OCI-LY7 (cell line): ENCODE results near the gene TRPC1. TPM values are rescaled to one million over a fixed set of nuclear protein-coding genes. Genes with fewer than 3 reads are reported as not detected.

ENCODE experiments used
- BruUV-seq: library from RNA; stranded (reverse); fragments of 400-500 nt; replicated peaks from 2 replicates; lab custom pipeline; 2021; lab: Mats Ljungman, UMichigan
- CTCF ChIA-PET: fragments of 300-600 bp; sonication (Branson Sonifier 250); formaldehyde crosslinking; loops from one replicate; lab custom pipeline; 2022; ENCODE audit warnings: antibody characterized with exemption; ENCODE audit not compliant: unreplicated experiment; lab: Charles Lee
- POLR2A ChIA-PET: fragments of 300-600 bp; sonication (Branson Sonifier 250); formaldehyde crosslinking; loops from one replicate; lab custom pipeline; 2022; ENCODE audit warnings: antibody characterized with exemption; lab: Charles Lee
- DNase-seq: peaks from one replicate; pipeline ENCODE4 v3.0.0-alpha.2; 2015; ENCODE audit warnings: low spot score
- H2AFZ ChIP-seq: fragments of 200-600 bp; sonication (generic), shearing (Covaris generic); 2 replicates; pipeline ENCODE4 v1.6.1; 2014; ENCODE audit warnings: mild to moderate bottlenecking, antibody characterized with exemption, low read length, moderate library complexity
- H3K27ac ChIP-seq: fragments of 200-600 bp; sonication (generic); 2 replicates; pipeline ENCODE4 v1.5.1; 2014; ENCODE audit warnings: mixed run types, low read depth, mild to moderate bottlenecking, moderate library complexity, low read length, inconsistent platforms; ENCODE audit not compliant: poor library complexity, severe bottlenecking
- H3K36me3 ChIP-seq: fragments of 200-600 bp; sonication (generic); 2 replicates; pipeline ENCODE4 v1.6.1; 2014; ENCODE audit warnings: mild to moderate bottlenecking, antibody characterized with exemption, low read length, moderate library complexity, mixed read lengths; ENCODE audit not compliant: insufficient read depth
- H3K4me1 ChIP-seq: fragments of 200-600 bp; sonication (generic); 2 replicates; pipeline ENCODE4 v1.5.1; 2014; ENCODE audit warnings: mild to moderate bottlenecking, low read length; ENCODE audit not compliant: insufficient read depth, poor library complexity, severe bottlenecking
- H3K4me2 ChIP-seq: fragments of 200-600 bp; sonication (generic); 2 replicates; pipeline ENCODE4 v1.6.1; 2014; ENCODE audit warnings: mild to moderate bottlenecking, low read length
- H3K4me3 ChIP-seq: fragments of 200-600 bp; sonication (generic); 2 replicates; pipeline ENCODE4 v1.5.1; 2014; ENCODE audit warnings: mild to moderate bottlenecking, low read depth, low read length; ENCODE audit not compliant: poor library complexity, severe bottlenecking
- H3K79me2 ChIP-seq: fragments of 200-600 bp; sonication (generic); 2 replicates; pipeline ENCODE4 v1.6.1; 2016; ENCODE audit warnings: low read depth, mild to moderate bottlenecking, low read length, moderate library complexity, mixed read lengths; ENCODE audit not compliant: insufficient read depth
- H3K9me2 ChIP-seq: fragments of 200-600 bp; sonication (generic); 2 replicates; pipeline ENCODE4 v1.6.1; 2016; ENCODE audit warnings: mild to moderate bottlenecking, low read length, mixed read lengths; ENCODE audit not compliant: insufficient read depth
- H3K9me3 ChIP-seq: fragments of 200-600 bp; sonication (generic); 2 replicates; pipeline ENCODE4 v1.6.1; 2014; ENCODE audit warnings: mild to moderate bottlenecking, mixed run types, low read length, mixed read lengths
- H4K20me1 ChIP-seq: fragments of 200-600 bp; sonication (generic); 2 replicates; pipeline ENCODE4 v1.6.1; 2014; ENCODE audit warnings: mild to moderate bottlenecking, antibody characterized with exemption, low read length, moderate library complexity, mixed read lengths; ENCODE audit not compliant: insufficient read depth
- EZH2phosphoT487 ChIP-seq: fragments of 200-600 bp; sonication (generic); IDR thresholded peaks from 2 replicates; pipeline ENCODE4 v1.6.1; 2018; ENCODE audit warnings: low read depth, borderline replicate concordance, mild to moderate bottlenecking, mixed run types, antibody characterized with exemption, low read length, moderate library complexity, mixed read lengths
- intact Hi-C: fragments of 100-400 bp; cut with micrococcal nuclease; formaldehyde crosslinking; loops from one replicate; pipeline ENCODE4 v1.10.0; 2022; ENCODE audit not compliant: unreplicated experiment
- total RNA-seq, 2 experiments: library from RNA; depleted of rRNA in 1 of 2; stranded (reverse); fragments of >200 nt in 1 of 2; shearing (Covaris generic) in 1 of 2; gene quantifications; 2 replicates each; pipeline ENCODE4 v1.2.3, GENCODE V29; 2014 to 2022
- TF ChIP-seq, protein P1 (sequence below): fragments of 200-600 bp; sonication (generic); conservative IDR thresholded peaks from 2 replicates; pipeline ENCODE4 v1.5.1; 2014; ENCODE audit warnings: mild to moderate bottlenecking, antibody characterized with exemption, low read length, moderate library complexity, mixed read lengths

TRPC1 gene
- total RNA-seq, 2 experiments from 2014 or later = 0.60 to 0.74 TPM

DNA sequence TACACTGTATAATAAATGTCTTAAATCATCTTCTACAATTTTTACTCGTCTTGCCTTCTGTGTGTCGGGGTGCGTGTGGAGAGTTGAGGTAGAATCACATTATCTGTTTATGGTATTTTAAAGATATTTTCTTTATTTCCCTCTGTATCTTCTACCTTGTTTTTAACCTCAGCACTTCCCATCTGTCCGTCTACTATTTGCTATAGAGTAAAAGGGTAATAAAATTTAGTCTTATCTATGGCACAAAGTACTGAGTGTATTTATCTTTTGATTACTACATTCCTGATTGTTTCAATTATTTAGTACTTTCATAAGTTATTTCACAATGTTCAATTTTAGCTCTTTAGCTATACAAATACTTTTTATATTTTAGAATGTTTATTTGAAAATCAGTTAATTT, 62.2 kb downstream of the TRPC1 start:
- H3K4me1 ChIP-seq = no peaks in the 10 kb centered on the region
- no peaks in the 10 kb centered on the region for H3K79me2 ChIP-seq
- no peak for TF ChIP-seq EZH2phosphoT487
- TF ChIP-seq, protein P1, sequence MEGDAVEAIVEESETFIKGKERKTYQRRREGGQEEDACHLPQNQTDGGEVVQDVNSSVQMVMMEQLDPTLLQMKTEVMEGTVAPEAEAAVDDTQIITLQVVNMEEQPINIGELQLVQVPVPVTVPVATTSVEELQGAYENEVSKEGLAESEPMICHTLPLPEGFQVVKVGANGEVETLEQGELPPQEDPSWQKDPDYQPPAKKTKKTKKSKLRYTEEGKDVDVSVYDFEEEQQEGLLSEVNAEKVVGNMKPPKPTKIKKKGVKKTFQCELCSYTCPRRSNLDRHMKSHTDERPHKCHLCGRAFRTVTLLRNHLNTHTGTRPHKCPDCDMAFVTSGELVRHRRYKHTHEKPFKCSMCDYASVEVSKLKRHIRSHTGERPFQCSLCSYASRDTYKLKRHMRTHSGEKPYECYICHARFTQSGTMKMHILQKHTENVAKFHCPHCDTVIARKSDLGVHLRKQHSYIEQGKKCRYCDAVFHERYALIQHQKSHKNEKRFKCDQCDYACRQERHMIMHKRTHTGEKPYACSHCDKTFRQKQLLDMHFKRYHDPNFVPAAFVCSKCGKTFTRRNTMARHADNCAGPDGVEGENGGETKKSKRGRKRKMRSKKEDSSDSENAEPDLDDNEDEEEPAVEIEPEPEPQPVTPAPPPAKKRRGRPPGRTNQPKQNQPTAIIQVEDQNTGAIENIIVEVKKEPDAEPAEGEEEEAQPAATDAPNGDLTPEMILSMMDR = no peak
- no peak overlapping the region for H2AFZ ChIP-seq
- H3K9me2 ChIP-seq = no peaks in the 10 kb centered on the region
- H3K4me3 ChIP-seq = no peak overlapping the region
- no peaks in the 10 kb centered on the region for H3K36me3 ChIP-seq
- DNase-seq = no peak
- CTCF ChIA-PET = no interaction called here
- no TSS peak for BruUV-seq
- H3K27ac ChIP-seq = no peak overlapping the region
- H3K4me2 ChIP-seq = no peak overlapping the region
- POLR2A ChIA-PET = no interaction called here
- H3K9me3 ChIP-seq = no peaks in the 10 kb centered on the region
- intact Hi-C loops = no loop called here
- H4K20me1 ChIP-seq = no peaks in the 10 kb centered on the region

DNA sequence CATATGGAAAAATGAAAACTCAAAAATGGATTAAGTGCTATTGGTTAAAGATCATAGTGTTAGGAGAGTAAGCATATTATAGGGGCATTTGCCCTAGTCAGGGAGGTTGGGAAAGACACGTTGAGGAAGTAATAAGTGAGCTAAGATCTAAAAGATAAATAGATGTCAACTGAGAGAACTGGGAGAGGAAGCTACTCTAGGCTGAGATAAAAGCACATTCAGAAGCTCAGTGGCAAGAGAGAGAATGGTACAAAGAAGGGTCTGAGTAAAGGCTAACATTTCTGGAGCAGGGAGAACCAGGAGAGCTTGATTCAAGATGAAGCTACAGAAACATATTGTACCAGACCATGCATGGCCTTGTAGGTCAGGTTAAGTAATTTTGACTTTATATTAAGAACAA, 63.9 kb downstream of the TRPC1 start:
- H3K4me2 ChIP-seq = no peak overlapping the region
- no peak overlapping the region for H3K27ac ChIP-seq
- no peaks in the 10 kb centered on the region for H4K20me1 ChIP-seq
- no peak for DNase-seq
- ChIA-PET POLR2A (no interaction called here), CTCF (no interaction called here)
- no TSS peak for BruUV-seq
- TF ChIP-seq, protein P1 = no peak
- no peak for TF ChIP-seq EZH2phosphoT487
- H2AFZ ChIP-seq = no peak overlapping the region
- H3K79me2 ChIP-seq = no peaks in the 10 kb centered on the region
- no peaks in the 10 kb centered on the region for H3K9me3 ChIP-seq
- no peak overlapping the region for H3K4me3 ChIP-seq
- no peaks in the 10 kb centered on the region for H3K4me1 ChIP-seq
- intact Hi-C loops = no loop called here
- H3K9me2 ChIP-seq = no peaks in the 10 kb centered on the region
- H3K36me3 ChIP-seq = no peaks in the 10 kb centered on the region

DNA sequence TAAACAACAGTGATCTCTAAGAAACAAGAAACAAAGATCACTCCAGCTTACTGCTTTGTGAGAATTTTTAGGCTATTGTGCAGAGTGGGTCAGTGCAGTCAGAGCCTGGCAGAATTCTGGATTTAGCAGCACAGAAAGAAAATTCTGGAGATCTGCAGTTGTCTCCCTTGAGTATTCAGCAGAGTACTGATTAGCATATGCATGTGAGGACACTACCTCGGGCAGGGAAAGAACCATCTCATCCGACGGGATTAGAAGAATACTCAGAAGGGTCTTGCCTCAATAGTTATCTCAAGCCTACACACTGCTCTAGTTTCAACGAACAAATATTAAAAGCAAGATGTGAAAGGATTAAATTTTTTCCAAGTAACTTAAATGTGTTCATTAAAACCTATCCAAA, 70.7 kb downstream of the TRPC1 start:
- no peak overlapping the region for H3K4me2 ChIP-seq
- POLR2A ChIA-PET = no interaction called here
- H3K4me1 ChIP-seq = no peaks in the 10 kb centered on the region
- no TSS peak for BruUV-seq
- H3K27ac ChIP-seq = no peak overlapping the region
- DNase-seq = no peak
- intact Hi-C loops = no loop called here
- TF ChIP-seq EZH2phosphoT487 = no peak
- TF ChIP-seq, protein P1 = no peak
- H3K9me2 ChIP-seq = no peaks in the 10 kb centered on the region
- H3K36me3 ChIP-seq = no peaks in the 10 kb centered on the region
- H3K9me3 ChIP-seq = no peaks in the 10 kb centered on the region
- no peak overlapping the region for H3K4me3 ChIP-seq
- H4K20me1 ChIP-seq = no peaks in the 10 kb centered on the region
- CTCF ChIA-PET = no interaction called here
- H3K79me2 ChIP-seq = no peaks in the 10 kb centered on the region
- H2AFZ ChIP-seq = no peak overlapping the region
